Tibial nerve (tissue), 4 donors: ENCODE results near the gene CABYR. TPM values are rescaled to one million over a fixed set of nuclear protein-coding genes. Genes with fewer than 3 reads are reported as not detected.

Experiments used
- DNase-seq, 2 donors: peaks; one replicate each; pipeline ENCODE4 v3.0.0-alpha.2; 2019; ENCODE audit warnings: low spot score in 2 of 2
- H3K27ac ChIP-seq, 4 donors: fragments of 200-600 bp; sonication (generic) in 3 of 4; one replicate each; pipeline ENCODE4 v1.5.1; 2017 to 2019; ENCODE audit warnings: mild to moderate bottlenecking in 1 of 4
- H3K27me3 ChIP-seq, 2 donors: fragments of 200-600 bp; sonication (generic) in 1 of 2; one replicate each; pipeline versions ENCODE4 v1.5.1 to v1.6.0; 2017 to 2019
- H3K36me3 ChIP-seq, 3 donors: fragments of 200-600 bp; sonication (generic); one replicate each; pipeline ENCODE4 v1.5.1; 2018 to 2019
- H3K4me1 ChIP-seq, 4 donors: fragments of 200-600 bp; sonication (generic) in 3 of 4; one replicate each; pipeline ENCODE4 v1.5.1; 2017 to 2019
- H3K4me3 ChIP-seq, 4 donors: fragments of 200-600 bp; sonication (generic) in 3 of 4; one replicate each; pipeline ENCODE4 v1.5.1; 2017 to 2019; ENCODE audit warnings: mild to moderate bottlenecking in 1 of 4, moderate library complexity in 1 of 4
- H3K9me3 ChIP-seq, 4 donors: fragments of 200-600 bp; sonication (generic) in 3 of 4; one replicate each; pipeline ENCODE4 v1.5.1; 2017 to 2019
- EP300 ChIP-seq, 2 donors: sonication (generic); formaldehyde crosslinking; IDR thresholded peaks; one replicate each; pipeline ENCODE4 v1.6.1; 2017; ENCODE audit warnings: antibody characterized with exemption in 2 of 2, mild to moderate bottlenecking in 1 of 2
- POLR2A ChIP-seq, 2 donors: fragments of 450-650 bp; IDR thresholded peaks; one replicate each; pipeline ENCODE4 v1.6.1; 2017; ENCODE audit warnings: antibody characterized with exemption in 2 of 2, mild to moderate bottlenecking in 2 of 2, moderate library complexity in 2 of 2
- WGBS, 2 donors: methylation state at CpG; one replicate each; pipeline ENCODE4 v1.1.5; 2018; 5-methylcytosine and 5-hydroxymethylcytosine counted together
- total RNA-seq, 4 donors: library from RNA; depleted of rRNA; stranded (reverse); fragments of >200 nt; gene quantifications; one replicate each; pipeline ENCODE4 v1.1.0, GENCODE V29; 2016
- TF ChIP-seq, protein P1 (sequence below), 5 experiments: fragments of 200-600 bp in 3 of 5; fragments of 450-650 bp in 2 of 5; sonication (generic) in 3 of 5; IDR thresholded peaks; one replicate each; pipeline ENCODE4 v1.5.1; 2016 to 2019; ENCODE audit warnings: antibody characterized with exemption in 5 of 5, mild to moderate bottlenecking in 3 of 5, moderate library complexity in 2 of 5

CABYR gene
- total RNA-seq, 4 donors from 2014 or later, result 0.30 to 1.5 (median 0.81) TPM

- peaks cover 0 to 24% (median 6%) of the 10 kb centered on the region in 4 donors for H3K4me1 ChIP-seq
- H3K27me3 ChIP-seq, result no peaks in the 10 kb centered on the region
- H3K36me3 ChIP-seq, result peaks cover 0 to 13% (median 0%) of the 10 kb centered on the region in 3 donors
- DNase-seq, result no peak
- H3K27ac ChIP-seq, result no peak overlapping the region
- 87 to 88% methylated on average over 1 of the region's 1 CpG for WGBS, 2 donors
- H3K4me3 ChIP-seq, result no peak overlapping the region
- no peaks in the 10 kb centered on the region for H3K9me3 ChIP-seq
- TF ChIP-seq, protein P1, sequence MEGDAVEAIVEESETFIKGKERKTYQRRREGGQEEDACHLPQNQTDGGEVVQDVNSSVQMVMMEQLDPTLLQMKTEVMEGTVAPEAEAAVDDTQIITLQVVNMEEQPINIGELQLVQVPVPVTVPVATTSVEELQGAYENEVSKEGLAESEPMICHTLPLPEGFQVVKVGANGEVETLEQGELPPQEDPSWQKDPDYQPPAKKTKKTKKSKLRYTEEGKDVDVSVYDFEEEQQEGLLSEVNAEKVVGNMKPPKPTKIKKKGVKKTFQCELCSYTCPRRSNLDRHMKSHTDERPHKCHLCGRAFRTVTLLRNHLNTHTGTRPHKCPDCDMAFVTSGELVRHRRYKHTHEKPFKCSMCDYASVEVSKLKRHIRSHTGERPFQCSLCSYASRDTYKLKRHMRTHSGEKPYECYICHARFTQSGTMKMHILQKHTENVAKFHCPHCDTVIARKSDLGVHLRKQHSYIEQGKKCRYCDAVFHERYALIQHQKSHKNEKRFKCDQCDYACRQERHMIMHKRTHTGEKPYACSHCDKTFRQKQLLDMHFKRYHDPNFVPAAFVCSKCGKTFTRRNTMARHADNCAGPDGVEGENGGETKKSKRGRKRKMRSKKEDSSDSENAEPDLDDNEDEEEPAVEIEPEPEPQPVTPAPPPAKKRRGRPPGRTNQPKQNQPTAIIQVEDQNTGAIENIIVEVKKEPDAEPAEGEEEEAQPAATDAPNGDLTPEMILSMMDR (IDR thresholded peaks at IDR 0.05), result no peak
- TF ChIP-seq EP300 (IDR thresholded peaks at IDR 0.05), result no peak
These were observed 58.5 kb downstream of the CABYR start for GRCh38 chr18:24197412-24197811.

DNA sequence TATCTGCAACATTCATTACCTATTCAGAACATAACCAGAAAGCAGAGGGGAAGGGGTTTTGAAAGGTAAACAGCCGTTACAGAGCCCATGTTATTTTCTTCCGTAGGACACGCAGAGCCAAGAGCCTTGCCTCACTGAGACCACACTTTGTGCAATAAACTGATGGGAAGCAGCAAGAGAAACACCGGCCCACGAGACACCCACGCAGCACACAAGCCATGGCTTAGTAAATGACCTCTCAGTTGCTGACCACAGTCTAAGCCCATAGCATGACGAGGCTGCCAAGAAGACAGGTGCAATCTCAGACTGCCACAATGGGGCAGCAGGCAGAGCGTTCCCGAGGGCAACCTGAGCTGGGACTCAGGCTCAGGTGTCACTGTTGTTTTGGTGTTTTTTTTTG, 59.6 kb downstream of the CABYR start:
- DNase-seq, result no peak
- Histone ChIP-seq H3K4me1 (peaks cover 0 to 24% (median 6%) of the 10 kb centered on the region in 4 donors), H3K9me3 (no peaks in the 10 kb centered on the region), H3K4me3 (no peak overlapping the region), H3K36me3 (peaks cover 0 to 13% (median 0%) of the 10 kb centered on the region in 3 donors), H3K27ac (peak overlapping the region in 1 of 4 donors; percentile 13), H3K27me3 (no peaks in the 10 kb centered on the region)
- TF ChIP-seq, protein P1 (IDR thresholded peaks at IDR 0.05), result no peak
- TF ChIP-seq EP300 (IDR thresholded peaks at IDR 0.05) (no peak), POLR2A (IDR thresholded peaks at IDR 0.05) (no peak)
- WGBS, 2 donors, result 61 to 69% methylated on average over 9 of the region's 9 CpGs

GRCh38 chr18:24199372-24199962, 60.6 kb downstream of the CABYR start:
- Histone ChIP-seq H3K4me1 (peaks cover 0 to 24% (median 6%) of the 10 kb centered on the region in 4 donors), H3K27me3 (no peaks in the 10 kb centered on the region), H3K27ac (peak overlapping the region in 1 of 4 donors; percentile 76), H3K9me3 (no peaks in the 10 kb centered on the region), H3K4me3 (no peak overlapping the region), H3K36me3 (peaks cover 0 to 11% (median 0%) of the 10 kb centered on the region in 3 donors)
- no peak for TF ChIP-seq EP300 (IDR thresholded peaks at IDR 0.05)
- TF ChIP-seq, protein P1 (IDR thresholded peaks at IDR 0.05), result no peak
- no peak for TF ChIP-seq POLR2A (IDR thresholded peaks at IDR 0.05)
- no peak for DNase-seq
- whole genome bisulfite sequencing, 2 donors, result 70 to 76% methylated on average over 5 of the region's 5 CpGs

- Histone ChIP-seq H3K4me1 (peaks cover 0 to 24% (median 6%) of the 10 kb centered on the region in 4 donors), H3K9me3 (no peaks in the 10 kb centered on the region), H3K4me3 (no peak overlapping the region), H3K27ac (peak overlapping the region in 2 of 4 donors; percentile 49 to 76), H3K27me3 (no peaks in the 10 kb centered on the region), H3K36me3 (no peaks in the 10 kb centered on the region)
- WGBS, 2 donors, result 43 to 47% methylated on average over 11 of the region's 11 CpGs
- no peak for DNase-seq
- no peak for TF ChIP-seq POLR2A (IDR thresholded peaks at IDR 0.05)
- TF ChIP-seq, protein P1 (IDR thresholded peaks at IDR 0.05), result no peak
- TF ChIP-seq EP300 (IDR thresholded peaks at IDR 0.05), result no peak
These were observed 61.8 kb downstream of the CABYR start for GRCh38 chr18:24200494-24201290.
